GM23248 (cell line): ENCODE data around the gene KDM6B.

ENCODE experiments used
- EZH2 ChIP-seq: fragments of 200-600 bp; sonication (generic); IDR thresholded peaks from 2 replicates; pipeline ENCODE4 v1.6.1; 2018; ENCODE audit warnings: antibody characterized with exemption, mild to moderate bottlenecking; ENCODE audit not compliant: insufficient read depth, poor library complexity, severe bottlenecking
- EZH2phosphoT487 ChIP-seq: fragments of 200-600 bp; sonication (generic); IDR thresholded peaks from 2 replicates; pipeline ENCODE4 v1.6.1; 2018; ENCODE audit warnings: antibody characterized with exemption, moderate library complexity, mild to moderate bottlenecking, low read depth; ENCODE audit not compliant: insufficient read depth

DNA sequence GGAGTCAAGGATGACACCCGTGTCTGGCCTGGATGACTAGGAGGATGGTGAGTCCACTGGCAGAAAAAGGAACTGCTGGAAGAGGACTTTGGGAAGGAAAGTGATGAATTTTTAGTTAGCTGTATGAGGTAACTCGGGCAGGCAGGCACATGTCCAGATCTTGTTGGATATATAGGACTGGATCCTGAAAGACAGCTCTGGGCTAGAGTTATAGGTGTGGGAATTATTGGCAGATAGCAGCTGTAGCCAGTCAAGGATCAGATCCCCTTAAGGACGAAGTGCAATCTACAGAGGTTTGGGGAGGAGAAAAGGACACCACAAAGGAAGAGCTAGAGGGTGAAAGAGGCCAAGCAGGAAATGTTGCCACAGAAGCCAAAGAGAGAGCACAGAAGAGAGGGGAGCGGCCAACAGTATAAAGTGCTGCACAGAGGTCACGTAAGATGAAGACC, 33.9 kb downstream of the KDM6B start:
- TF ChIP-seq EZH2 (no peak), EZH2phosphoT487 (no peak)
